GM19324 (cell line): ENCODE results near the gene DZIP3.
"Not testable (repeated sequence)": the region's sequence is repeated elsewhere in the genome, so short reads cannot be mapped to it uniquely, and the experiment has no call there.

ENCODE experiments used
- ATAC-seq: cut with Tn5 transposase; IDR thresholded peaks from one replicate; pipeline ENCODE4 v1.9.1; 2021; ENCODE audit warnings: mild to moderate bottlenecking, moderate library complexity; ENCODE audit not compliant: unreplicated experiment, low FRiP score

DZIP3 gene

GRCh38 chr3:108595321-108595720 is 5.8 kb downstream of the DZIP3 start:
- ATAC-seq, result no peak

GRCh38 chr3:108598375-108598774 is 8.9 kb downstream of the DZIP3 start:
- no peak for ATAC-seq

- no peak for ATAC-seq
These were observed 10.3 kb downstream of the DZIP3 start for GRCh38 chr3:108599677-108600409.

GRCh38 chr3:108602249-108602934 is 12.9 kb downstream of the DZIP3 start:
- ATAC-seq, result no peak

- ATAC-seq, result no peak
These were observed 13.4 kb downstream of the DZIP3 start for GRCh38 chr3:108602935-108603294.

- no peak for ATAC-seq
These were observed 14.2 kb downstream of the DZIP3 start for GRCh38 chr3:108603691-108604090.

DNA sequence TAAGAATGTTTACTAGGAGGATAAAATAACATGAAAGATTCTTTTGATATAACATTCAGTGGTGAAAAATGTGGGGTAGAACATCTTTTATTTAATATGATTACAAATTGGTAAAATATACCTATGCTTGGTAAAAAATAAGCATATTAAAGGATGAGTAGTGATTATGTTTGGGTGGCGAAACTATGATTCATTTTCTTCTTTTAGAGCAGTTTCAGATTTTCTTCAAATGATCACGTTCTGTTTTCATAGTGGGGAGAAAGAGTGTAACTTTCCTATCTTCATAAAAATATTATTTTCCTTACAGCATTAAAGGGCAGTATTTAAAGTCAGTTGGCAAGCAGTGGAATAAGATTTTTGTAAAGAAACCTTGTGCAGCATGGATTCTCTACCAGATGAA is 15.5 kb downstream of the DZIP3 start:
- ATAC-seq, result no peak

DNA sequence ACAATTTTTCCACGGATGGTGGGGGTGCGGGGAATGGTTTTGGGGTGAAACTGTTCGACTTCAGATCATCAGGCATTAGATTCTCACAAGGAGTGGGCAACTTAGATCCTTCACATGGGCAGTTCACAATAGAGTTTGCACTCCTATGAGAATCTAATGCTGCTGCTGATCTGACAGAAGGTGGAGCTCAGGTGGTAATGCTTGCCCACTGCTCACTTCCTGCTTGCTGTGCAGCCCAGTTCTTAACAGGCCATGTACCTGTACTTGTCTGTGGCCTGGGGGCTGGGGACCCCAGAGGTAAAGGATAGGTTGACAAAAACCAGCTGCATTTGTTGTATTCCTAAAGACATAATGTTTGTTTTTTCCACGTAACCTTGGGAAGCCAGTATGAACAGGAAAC is 16.0 kb downstream of the DZIP3 start:
- ATAC-seq, result no peak

DNA sequence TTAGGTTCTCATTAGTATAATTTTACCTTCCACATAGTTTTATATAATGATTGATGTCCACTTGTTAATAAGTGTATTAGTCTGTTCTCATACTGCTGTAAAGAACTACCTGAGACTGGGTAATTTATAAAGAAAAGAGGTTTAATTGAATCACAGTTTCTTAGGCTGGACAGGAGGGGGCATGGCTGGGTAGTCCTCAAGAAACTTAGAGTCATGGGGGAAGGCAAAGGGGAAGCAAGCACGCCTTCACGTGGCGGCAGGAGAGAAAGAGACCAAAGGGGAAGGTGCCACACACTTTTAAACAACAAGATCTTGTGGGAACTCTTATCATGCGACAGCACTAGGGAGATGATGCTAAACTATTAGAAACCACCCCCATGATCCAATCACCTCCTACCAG is 19.2 kb downstream of the DZIP3 start:
- no peak for ATAC-seq

GRCh38 chr3:108610651-108611050 is 21.1 kb downstream of the DZIP3 start:
- ATAC-seq, result no peak

- ATAC-seq, result not testable (repeated sequence)
These were observed 26.6 kb downstream of the DZIP3 start for GRCh38 chr3:108616090-108616489.

DNA sequence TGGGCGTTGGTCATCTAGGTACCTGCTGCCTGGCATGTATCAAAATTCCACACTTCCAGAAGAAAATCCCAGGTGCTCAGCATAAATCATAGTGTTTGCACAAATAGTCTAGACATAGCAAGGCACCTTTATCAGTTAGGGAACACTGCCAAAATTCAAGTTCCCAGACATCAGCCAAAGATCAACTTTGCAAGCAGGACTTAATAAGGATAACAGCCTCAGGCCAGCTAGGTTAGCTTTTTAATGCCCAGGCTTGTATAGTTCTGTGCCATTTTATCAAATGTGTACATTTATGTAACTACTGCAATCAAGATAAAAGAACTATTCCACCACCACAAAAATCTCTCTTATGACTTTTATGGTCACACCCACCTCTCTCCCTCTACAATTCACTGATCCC is 30.7 kb downstream of the DZIP3 start:
- ATAC-seq, result no peak

- no peak for ATAC-seq
These were observed 34.0 kb downstream of the DZIP3 start for GRCh38 chr3:108623504-108623903.

DNA sequence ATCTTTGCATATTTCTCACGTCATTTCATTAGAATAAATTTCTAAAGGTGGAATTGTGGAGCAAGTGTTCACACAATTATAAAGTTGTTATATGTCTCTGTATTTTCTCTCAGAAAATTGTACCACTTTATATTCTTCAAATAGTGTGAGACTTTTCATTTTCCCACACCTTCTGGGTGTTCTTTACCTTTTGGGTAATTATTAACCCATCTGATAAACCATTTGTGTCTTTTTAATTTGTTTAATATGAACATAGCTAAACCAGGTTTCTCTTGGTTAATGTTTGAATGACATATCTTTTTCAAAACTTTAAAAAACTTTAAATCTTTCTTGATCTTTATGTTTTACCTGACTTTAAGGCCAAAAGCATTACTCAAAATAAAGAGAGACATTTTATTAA is 40.5 kb downstream of the DZIP3 start:
- ATAC-seq, result no peak

- ATAC-seq, result no peak
These were observed 53.0 kb downstream of the DZIP3 start for GRCh38 chr3:108642526-108642925.

DNA sequence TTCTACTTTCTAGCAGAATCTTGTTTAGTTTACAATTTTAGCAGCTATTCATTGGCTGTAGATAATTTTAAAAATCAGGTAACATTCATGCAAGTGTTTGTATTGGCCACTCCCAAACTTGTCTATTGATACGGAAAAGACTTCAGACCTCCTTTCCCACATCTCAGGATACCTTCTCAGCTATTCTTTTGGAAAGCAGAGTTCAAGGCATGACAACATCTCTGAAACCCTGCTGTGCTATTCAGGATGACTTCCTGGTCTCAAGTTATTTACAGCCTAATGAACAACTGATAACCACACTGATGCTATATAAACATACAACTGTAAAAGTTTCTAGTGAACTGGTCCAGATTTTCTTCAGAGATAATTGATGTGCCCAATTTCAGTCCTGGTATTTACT is 55.8 kb downstream of the DZIP3 start:
- ATAC-seq, result no peak

- not testable (repeated sequence) for ATAC-seq
These were observed 66.1 kb downstream of the DZIP3 start for GRCh38 chr3:108655664-108656063.

- no peak for ATAC-seq
These were observed 72.2 kb downstream of the DZIP3 start for GRCh38 chr3:108661699-108662098.

DNA sequence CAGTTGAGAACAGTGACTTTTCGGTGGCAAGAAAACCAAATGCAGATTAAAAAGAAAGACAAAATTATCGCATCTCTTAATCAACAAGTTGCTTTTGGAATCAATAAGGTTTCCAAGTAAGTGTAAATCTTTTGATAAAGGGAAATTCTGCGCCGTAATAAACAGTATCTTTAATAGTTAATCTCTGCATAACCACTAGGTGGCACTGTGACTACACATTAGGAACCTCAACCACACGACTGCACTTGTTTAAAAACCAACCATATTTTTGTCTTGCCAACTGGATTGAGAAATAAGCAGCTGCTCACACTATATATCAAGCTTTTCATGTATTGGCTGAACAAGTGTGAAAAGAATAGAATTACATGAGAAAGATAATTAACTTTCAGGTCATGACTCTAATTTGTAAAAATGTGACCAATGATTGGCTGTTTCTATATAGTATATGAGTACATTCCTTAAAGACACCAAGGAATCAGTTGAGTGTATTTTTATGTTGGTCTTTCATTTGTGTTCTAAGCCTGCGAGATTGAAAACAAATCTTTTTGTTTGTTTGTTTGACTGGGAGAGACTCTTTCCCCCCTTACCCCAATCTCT is 72.7 kb downstream of the DZIP3 start:
- peak; percentile 66 for ATAC-seq

- ATAC-seq, result no peak
These were observed 74.7 kb downstream of the DZIP3 start for GRCh38 chr3:108664266-108664665.

DNA sequence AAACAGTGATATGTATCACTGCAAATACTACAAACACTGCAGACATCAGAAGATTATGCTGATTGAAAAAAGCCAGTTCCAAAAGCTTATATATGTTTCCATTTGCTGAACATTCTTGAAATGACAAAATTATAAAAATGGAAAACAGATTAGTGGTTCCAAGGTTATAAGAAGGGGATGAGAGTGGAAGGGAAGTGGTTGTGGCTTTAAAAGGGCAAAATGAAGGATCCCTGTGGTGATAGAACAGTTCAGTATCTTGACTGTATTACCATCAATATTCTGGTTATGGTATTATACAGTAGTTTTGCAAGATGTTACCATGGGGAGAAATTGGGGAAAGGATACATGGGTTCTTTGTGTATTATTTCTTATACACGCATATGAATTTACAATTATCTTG is 77.8 kb downstream of the DZIP3 start:
- ATAC-seq, result no peak

DNA sequence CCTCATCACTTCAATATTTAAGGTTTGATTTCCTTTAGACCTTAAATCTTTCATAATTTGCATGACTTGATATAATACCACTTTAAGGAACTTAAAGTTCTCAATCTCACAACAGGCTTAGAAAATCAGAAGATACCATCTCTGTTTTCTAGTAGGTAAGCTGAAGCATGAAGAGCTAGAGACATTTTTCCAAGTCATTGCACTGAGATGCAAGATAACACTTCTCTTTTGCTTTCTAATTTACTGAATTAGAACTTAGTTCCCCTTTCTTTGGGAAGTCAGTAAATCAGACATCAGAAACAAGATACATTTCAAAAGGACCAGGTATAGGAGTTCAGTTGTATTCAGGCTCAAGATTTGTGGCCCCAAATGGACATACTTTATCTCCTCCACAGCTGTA is 79.7 kb downstream of the DZIP3 start:
- no peak for ATAC-seq
